GM19328 (cell line): ENCODE results near the gene PID1.
"Not testable (repeated sequence)": the region's sequence is repeated elsewhere in the genome, so short reads cannot be mapped to it uniquely, and the experiment has no call there.

Source experiments
- ATAC-seq: cut with Tn5 transposase; IDR thresholded peaks from one replicate; pipeline ENCODE4 v1.9.1; 2021; ENCODE audit warnings: mild to moderate bottlenecking, moderate library complexity; ENCODE audit not compliant: unreplicated experiment

The PID1 gene

DNA sequence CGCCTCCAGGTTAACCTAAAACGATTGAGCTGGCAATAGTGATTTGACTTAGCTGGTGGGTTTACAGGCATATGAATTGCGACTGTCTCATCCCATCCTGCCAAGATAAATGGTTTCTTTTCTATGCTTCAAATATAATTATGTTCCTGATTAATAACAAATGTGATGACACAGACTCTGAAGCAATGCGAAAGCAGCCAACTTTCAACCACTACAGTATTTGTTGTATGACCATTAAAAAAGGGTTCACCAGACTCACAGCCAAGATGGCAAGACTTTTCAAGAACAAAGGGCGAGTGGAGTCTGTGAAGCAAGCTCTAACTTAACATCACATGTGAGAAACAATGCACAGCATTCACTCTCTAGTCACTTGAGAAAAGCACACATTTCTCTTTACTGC is 186.6 kb downstream of the PID1 start:
- ATAC-seq = no peak

DNA sequence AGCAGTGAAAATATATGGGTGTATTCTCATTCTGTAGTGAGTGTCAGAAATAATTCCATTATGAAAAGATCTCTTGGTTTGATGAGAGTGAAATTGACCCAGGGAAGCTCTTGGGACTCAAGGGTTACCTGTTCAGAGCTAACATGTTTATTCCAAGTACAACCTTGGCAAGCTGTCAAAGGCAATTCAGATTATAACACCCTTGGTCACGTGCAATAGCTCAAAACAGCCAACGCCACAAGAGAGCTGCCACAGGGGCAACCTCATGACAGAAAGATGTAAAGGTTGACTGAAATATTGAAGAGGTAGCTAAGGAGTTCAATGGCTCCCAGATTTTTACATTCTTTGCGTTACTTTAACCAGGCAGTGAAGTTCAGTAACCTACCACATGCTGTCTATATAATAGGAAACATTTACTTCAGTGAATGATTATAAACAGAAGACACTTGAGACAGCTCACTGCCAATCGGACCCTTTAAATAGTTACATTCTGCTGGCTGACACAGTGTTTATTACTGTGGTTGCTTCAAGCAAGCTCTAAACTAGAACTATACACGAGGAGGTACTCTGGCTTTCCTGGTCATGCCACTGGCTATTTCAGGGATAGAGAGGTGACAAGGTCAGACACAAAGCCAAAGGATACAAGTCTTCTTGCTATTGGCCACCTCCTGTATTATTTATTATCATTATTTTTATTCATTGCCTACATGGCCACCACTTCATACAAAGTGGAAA is 187.3 kb downstream of the PID1 start:
- ATAC-seq = no peak

DNA sequence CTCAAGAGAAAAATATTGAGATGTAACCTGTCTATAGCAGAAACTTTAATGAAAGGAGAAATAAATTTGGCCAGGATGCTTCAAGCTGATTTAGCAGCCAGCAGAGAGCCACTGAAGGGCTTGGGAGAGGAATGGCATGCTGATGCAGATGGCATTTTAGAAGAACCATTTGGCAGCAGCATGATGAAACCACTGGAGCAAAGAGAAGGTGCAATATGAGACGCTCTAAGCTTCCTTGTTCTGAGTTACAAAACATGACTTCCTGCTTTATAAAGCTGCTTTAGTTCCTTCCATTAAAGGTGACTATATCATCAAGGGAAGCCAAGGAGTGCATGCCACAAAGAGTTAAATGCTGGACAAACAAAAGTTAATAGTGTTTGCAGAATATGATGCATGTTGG is 189.7 kb downstream of the PID1 start:
- no peak for ATAC-seq

DNA sequence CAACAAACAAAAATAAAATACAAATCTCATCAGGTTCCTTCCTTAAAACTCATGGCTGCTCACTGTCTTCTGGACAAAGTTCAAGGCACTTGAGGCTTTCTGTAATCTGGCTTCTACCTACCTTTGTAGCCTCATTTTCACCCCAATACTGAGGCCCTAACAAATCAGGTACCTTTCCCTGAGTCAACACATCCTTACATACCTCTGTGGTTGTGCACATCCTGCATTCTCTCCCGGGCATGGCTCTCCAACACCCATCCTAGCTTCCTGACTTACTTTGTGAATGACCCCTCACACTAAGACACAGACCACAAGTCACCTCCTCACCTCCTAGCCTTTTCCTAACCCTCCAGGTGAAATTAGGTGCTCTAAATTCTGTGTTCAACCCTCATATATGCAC is 190.9 kb downstream of the PID1 start:
- no peak for ATAC-seq

- not testable (repeated sequence) for ATAC-seq
These were observed 194.2 kb downstream of the PID1 start for GRCh38 chr2:229076886-229077285.

GRCh38 chr2:229073935-229074334 is 197.2 kb downstream of the PID1 start:
- no peak for ATAC-seq

DNA sequence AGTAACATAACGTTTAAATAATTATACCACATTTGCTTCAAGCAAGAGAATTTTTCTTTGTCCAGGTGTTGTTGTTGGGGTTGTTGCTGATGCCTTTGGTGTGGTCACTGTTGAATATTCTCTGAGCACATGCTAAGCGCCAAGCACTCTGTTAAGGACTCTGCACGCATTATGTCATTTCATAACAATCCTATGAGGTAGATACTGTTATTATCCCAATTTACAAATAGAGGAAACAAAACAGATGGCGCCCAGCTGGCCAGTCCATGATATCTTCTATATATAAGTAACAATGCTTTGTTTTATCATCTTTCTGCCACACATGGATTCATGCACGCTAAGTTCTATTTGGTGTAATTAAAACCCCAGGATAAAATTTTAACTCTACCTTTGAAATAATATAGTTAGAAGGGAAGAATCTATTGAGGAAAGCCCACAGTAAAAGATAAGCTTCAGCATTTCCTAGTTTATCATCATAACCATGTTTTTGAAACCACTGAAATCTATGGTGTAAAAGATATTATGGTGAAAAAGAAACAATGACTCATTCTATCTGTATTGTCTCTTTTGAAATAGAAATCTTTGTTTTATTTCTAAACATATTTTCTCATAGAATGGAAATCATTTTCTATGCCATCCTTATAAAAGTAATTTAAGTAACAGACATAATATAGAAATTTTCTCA is 199.7 kb downstream of the PID1 start:
- no peak for ATAC-seq

DNA sequence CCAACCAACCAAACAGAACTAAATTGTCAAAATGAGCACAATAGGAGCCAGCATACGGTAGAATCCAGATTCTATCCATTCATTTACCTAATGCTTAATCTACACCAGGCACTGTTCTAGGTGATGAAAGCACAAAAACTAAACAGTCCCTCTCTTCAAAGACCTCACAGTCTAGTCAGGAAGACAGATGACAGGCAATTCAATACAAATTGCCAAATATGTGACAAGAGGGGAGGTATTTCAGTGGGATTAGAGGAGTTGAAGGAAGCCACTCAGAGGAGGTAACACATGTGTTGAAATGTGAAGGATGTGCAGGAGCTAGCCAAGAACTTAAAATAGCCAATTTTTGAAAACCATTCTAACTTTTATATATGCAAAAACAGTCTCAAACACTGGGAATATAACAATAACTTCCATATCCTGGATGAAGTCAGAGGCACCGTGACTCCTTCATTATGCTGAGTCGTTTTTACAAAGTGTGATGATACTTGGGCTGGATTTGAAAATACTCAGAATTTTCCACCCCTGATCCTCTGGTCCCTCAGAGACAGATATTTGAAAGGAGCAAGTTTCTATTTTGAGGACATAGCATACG is 204.9 kb downstream of the PID1 start:
- ATAC-seq = no peak

DNA sequence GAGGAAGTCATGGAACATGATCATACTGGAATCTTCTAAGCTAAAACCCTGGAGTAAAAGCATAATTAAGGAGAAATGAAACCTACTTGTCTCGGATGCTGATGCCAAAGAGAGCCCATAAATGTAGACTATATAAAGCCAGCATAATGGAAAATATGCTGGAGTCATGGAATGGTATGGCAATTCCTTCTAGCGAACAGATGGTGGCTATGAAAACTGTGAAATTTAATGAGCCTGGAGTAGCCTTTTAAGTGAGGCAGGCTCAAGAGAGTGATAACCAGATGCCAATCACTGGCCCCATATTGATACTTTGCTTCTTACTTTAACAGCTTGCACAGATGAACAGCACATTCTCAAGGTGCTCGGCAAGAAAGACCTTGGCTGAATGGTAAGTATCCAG is 206.3 kb downstream of the PID1 start:
- no peak for ATAC-seq

- ATAC-seq = no peak
These were observed 210.9 kb downstream of the PID1 start for GRCh38 chr2:229060147-229060546.

GRCh38 chr2:229059331-229060033 is 211.6 kb downstream of the PID1 start:
- no peak for ATAC-seq

DNA sequence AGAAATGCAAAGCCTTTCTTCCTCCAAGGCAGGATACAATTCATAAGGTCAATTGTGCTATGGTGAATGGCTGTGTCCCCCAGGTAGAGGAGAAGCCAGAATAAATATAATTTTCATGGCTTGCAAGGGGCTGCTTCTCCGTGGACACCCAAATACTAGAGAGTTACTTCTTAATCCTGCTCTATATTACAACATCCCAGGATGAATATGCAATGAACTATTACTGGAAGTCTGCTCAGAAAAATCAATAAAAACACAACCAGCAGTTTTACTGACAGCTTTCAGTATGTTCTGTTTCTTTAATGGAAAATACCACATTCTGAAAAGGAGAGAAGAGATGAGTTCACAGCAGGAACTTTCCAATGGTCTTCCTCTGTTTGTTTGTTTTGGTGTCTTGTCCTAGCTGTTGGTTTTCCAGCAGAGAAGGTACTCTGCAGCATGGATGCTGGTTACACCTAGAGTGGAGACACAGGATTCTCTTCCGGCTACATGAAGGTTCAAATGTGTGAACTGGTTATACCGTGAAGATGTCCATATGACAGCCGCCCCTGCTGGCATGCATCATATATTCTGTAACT is 213.0 kb downstream of the PID1 start:
- no peak for ATAC-seq

GRCh38 chr2:229054311-229054710 is 216.8 kb downstream of the PID1 start:
- ATAC-seq = no peak

GRCh38 chr2:229051798-229052197 is 219.3 kb downstream of the PID1 start:
- no peak for ATAC-seq

DNA sequence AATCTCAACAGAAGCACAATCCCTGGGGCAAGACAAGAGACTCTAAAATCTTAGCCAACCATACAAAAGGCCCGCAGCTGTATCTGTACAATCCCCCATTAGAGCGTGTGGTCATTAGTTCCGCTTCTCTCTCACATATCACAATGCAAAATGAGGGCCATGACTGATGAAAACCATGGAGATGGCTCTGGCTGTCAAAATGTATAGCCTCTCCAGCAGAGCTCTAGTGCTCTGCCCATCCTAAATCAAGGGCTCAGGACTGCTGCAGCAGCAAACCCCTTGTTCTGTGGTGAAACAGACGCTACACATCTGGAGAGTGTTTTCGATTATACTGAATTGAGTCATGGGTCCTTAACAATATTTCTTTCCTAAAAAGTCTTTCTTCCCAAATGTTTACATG is 221.0 kb downstream of the PID1 start:
- ATAC-seq = no peak

DNA sequence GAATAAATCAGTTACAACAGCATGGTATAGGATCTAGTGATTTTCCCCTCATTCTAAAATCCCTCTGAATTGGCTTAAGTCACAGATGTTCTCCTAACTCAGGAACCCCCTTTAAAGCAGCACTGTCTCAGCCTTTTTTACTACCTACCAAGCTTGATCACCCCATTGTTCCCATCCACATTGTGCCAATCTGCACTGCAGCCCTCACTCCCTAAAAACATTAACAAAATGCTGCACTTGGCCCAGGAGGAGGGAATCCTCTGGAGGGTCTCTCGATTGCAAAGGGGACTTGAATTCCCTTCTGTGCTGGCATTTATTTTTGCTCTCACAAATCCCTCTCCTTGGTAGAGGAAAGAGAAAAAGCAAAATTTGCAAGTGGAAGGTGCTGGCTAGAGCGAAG is 223.0 kb downstream of the PID1 start:
- no peak for ATAC-seq

DNA sequence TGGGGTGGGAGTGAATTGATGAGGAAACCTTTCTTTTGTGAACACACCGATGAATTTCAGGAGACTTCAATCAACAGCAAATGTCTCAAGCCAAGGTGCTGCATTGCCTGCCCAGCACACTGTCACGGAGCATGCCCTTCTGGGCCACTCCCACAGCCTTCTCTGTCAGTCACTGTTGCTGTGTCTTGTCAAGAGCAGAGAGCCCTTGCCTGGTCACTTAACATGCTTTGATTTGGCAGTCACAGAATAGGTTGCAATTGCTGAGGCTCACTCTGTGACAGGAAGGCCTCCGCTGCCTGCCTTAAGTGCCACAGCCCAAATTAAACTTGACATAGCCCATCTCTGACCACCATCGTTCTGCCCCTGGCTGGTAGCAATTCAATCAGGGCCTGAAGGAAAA is 225.4 kb downstream of the PID1 start:
- no peak for ATAC-seq

DNA sequence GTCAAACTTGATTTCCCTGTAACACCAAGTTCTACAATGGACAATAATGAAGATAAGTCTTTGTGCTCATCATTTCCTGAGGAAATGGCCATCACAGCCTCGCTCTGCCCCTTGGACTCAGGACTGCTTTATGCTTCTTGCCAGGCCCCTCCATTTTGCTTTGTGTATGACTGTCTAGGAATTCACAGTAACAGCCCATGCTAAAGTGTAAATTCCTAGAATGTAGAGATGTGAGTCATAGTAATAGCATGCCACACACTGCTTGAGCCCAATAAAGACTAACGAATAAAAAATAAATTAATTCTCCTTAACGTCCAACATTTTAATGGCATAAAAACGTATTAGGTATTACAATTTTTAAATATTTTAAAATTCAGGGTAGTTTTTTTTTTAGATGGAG is 226.5 kb downstream of the PID1 start:
- ATAC-seq = no peak

GRCh38 chr2:229043681-229044080 is 227.4 kb downstream of the PID1 start:
- no peak for ATAC-seq

DNA sequence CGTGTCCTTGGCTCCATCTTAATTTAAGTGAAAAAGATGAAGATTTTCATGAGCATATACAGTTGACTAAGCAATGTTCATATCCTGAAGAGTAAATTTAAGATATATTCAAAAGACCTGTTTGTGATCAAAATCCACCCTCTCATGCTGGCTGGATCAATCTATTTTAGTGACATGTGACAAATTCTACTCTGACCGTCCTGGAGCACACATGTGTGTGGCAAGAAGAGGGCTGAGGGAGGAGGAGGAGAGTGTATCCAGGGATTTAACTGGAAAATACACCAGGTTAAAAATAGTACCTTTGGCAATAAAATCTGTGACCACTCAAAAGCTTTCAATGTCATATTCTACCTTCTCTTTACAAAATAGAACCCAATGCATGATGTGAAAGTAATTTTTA is 228.7 kb downstream of the PID1 start:
- ATAC-seq = no peak

GRCh38 chr2:229041691-229042090 is 229.4 kb downstream of the PID1 start:
- no peak for ATAC-seq
